Esophagus muscularis mucosa (tissue), 4 donors: ENCODE data around the gene KIF3A.

Experiments
- CTCF ChIP-seq, 3 experiments: fragments of 200-600 bp in 2 of 3; fragments of 450-650 bp in 1 of 3; sonication (generic) in 2 of 3; IDR thresholded peaks; one replicate each; pipeline ENCODE4 v1.5.1; 2017 to 2019; ENCODE audit warnings: antibody characterized with exemption in 3 of 3, mild to moderate bottlenecking in 2 of 3, moderate library complexity in 1 of 3
- EP300 ChIP-seq: sonication (generic); formaldehyde crosslinking; IDR thresholded peaks from one replicate; pipeline ENCODE4 v1.6.1; 2017; ENCODE audit warnings: antibody characterized with exemption
- POLR2A ChIP-seq: fragments of 450-650 bp; IDR thresholded peaks from one replicate; pipeline ENCODE4 v1.6.1; 2017; ENCODE audit warnings: antibody characterized with exemption, moderate library complexity, mild to moderate bottlenecking, low read depth

- TF ChIP-seq POLR2A (no peak), EP300 (no peak), CTCF (IDR thresholded peaks at IDR 0.05) (no peak)
These were observed 35.8 kb upstream of the KIF3A start for GRCh38 chr5:132773114-132773513.
